H9 (cell line): Measurements from ENCODE around the gene CSTF3. TPM values are rescaled to one million over a fixed set of nuclear protein-coding genes. Genes with fewer than 3 reads are reported as not detected.

Source experiments
- DNase-seq: peaks from one replicate; pipeline ENCODE4 v3.0.0-alpha.2; 2017
- H2AFZ ChIP-seq: one replicate; pipeline ENCODE4 v1.6.1; 2013; ENCODE audit warnings: mild to moderate bottlenecking, low read length, control low read depth, moderate library complexity
- H2AK5ac ChIP-seq: 2 replicates; pipeline ENCODE4 v1.6.1; 2013; ENCODE audit warnings: low read length, control low read depth, mixed read lengths; ENCODE audit not compliant: insufficient read length
- H2BK120ac ChIP-seq: one replicate; pipeline ENCODE4 v1.6.1; 2013; ENCODE audit warnings: low read depth, mild to moderate bottlenecking, low read length, control low read depth, inconsistent platforms; ENCODE audit not compliant: poor library complexity, severe bottlenecking
- H2BK12ac ChIP-seq: 2 replicates; pipeline ENCODE4 v1.6.1; 2013; ENCODE audit warnings: low read length, control low read depth, mixed read lengths, low read depth; ENCODE audit not compliant: insufficient read length
- H2BK15ac ChIP-seq: 2 replicates; pipeline ENCODE4 v1.6.1; 2013; ENCODE audit warnings: low read depth, low read length, control low read depth
- H2BK20ac ChIP-seq: one replicate; pipeline ENCODE4 v1.6.1; 2013; ENCODE audit warnings: low read depth, mild to moderate bottlenecking, low read length, control low read depth, inconsistent platforms; ENCODE audit not compliant: poor library complexity, severe bottlenecking
- H2BK5ac ChIP-seq: 2 replicates; pipeline ENCODE4 v1.6.1; 2013; ENCODE audit warnings: low read length, control low read depth, mixed read lengths; ENCODE audit not compliant: insufficient read length
- H3K14ac ChIP-seq: 2 replicates; pipeline ENCODE4 v1.6.1; 2013; ENCODE audit warnings: low read length, control low read depth; ENCODE audit not compliant: insufficient read depth
- H3K18ac ChIP-seq: 2 replicates; pipeline ENCODE4 v1.6.1; 2013; ENCODE audit warnings: low read depth, mild to moderate bottlenecking, mixed read lengths, low read length, control low read depth; ENCODE audit not compliant: insufficient read length
- H3K23ac ChIP-seq: 2 replicates; pipeline ENCODE4 v1.6.1; 2013; ENCODE audit warnings: low read length, control low read depth, mixed read lengths, low read depth; ENCODE audit not compliant: insufficient read length
- H3K23me2 ChIP-seq: 2 replicates; pipeline ENCODE4 v1.6.1; 2013; ENCODE audit warnings: low read depth, mild to moderate bottlenecking, mixed read lengths, low read length, control low read depth; ENCODE audit not compliant: insufficient read length, poor library complexity, severe bottlenecking
- H3K27ac ChIP-seq: 2 replicates; pipeline ENCODE4 v1.5.1; 2013; ENCODE audit warnings: low read length, control low read depth, mixed read lengths, low read depth; ENCODE audit not compliant: insufficient read length
- H3K27me3 ChIP-seq: 2 replicates; pipeline ENCODE4 v1.6.1; 2013; ENCODE audit warnings: low read length, control low read depth, inconsistent platforms; ENCODE audit not compliant: insufficient read depth
- H3K4ac ChIP-seq: 2 replicates; pipeline ENCODE4 v1.6.1; 2013; ENCODE audit warnings: low read depth, mild to moderate bottlenecking, control low read depth, inconsistent platforms, low read length, moderate library complexity
- H3K4me1 ChIP-seq: 2 replicates; pipeline ENCODE4 v1.6.1; 2013; ENCODE audit warnings: low read length, control low read depth, inconsistent platforms; ENCODE audit not compliant: insufficient read depth
- H3K4me2 ChIP-seq: 2 replicates; pipeline ENCODE4 v1.6.1; 2013; ENCODE audit warnings: low read length, control low read depth, mixed read lengths; ENCODE audit not compliant: insufficient read length, insufficient read depth
- H3K56ac ChIP-seq: 2 replicates; pipeline ENCODE4 v1.6.1; 2013; ENCODE audit warnings: low read depth, mild to moderate bottlenecking, mixed read lengths, low read length, control low read depth; ENCODE audit not compliant: insufficient read length
- H3K79me1 ChIP-seq: 2 replicates; pipeline ENCODE4 v1.6.1; 2013; ENCODE audit warnings: low read depth, mild to moderate bottlenecking, moderate library complexity, low read length, control low read depth, inconsistent platforms; ENCODE audit not compliant: insufficient read depth, poor library complexity, severe bottlenecking
- H3K79me2 ChIP-seq: 2 replicates; pipeline ENCODE4 v1.6.1; 2013; ENCODE audit warnings: low read length, control low read depth, inconsistent platforms; ENCODE audit not compliant: insufficient read depth
- H3K9ac ChIP-seq: 2 replicates; pipeline ENCODE4 v1.6.1; 2013; ENCODE audit warnings: low read length, control low read depth, mixed read lengths; ENCODE audit not compliant: insufficient read length; ENCODE audit errors: extremely low read depth
- H3K9me3 ChIP-seq: one replicate; pipeline ENCODE4 v1.6.1; 2013; ENCODE audit warnings: low read depth, low read length, inconsistent platforms; ENCODE audit not compliant: control insufficient read depth
- H3T11ph ChIP-seq: one replicate; pipeline ENCODE4 v1.6.1; 2013; ENCODE audit warnings: mild to moderate bottlenecking, low read length, control low read depth, inconsistent platforms
- H4K20me1 ChIP-seq: one replicate; pipeline ENCODE4 v1.6.1; 2013; ENCODE audit not compliant: control insufficient read depth, insufficient read length, insufficient read depth
- H4K5ac ChIP-seq: 2 replicates; pipeline ENCODE4 v1.6.1; 2013; ENCODE audit warnings: low read depth, mild to moderate bottlenecking, mixed read lengths, low read length, control low read depth; ENCODE audit not compliant: insufficient read length
- H4K8ac ChIP-seq: replicated peaks from 2 replicates; pipeline ENCODE4 v1.6.1; 2013; ENCODE audit warnings: low read length, control low read depth, mixed read lengths, low read depth; ENCODE audit not compliant: insufficient read length
- H4K91ac ChIP-seq: 2 replicates; pipeline ENCODE4 v1.6.1; 2013; ENCODE audit warnings: low read depth, mild to moderate bottlenecking, moderate library complexity, mixed read lengths, low read length, control low read depth; ENCODE audit not compliant: insufficient read length
- H3K27ac Mint-ChIP-seq, 3 experiments: 2 replicates in 2 of 3; 3 replicates in 1 of 3; pipeline ENCODE4 v1.8.0; 2020 to 2021; ENCODE audit warnings: mixed read lengths in 3 of 3, mild to moderate bottlenecking in 1 of 3, moderate library complexity in 1 of 3
- H3K27me3 Mint-ChIP-seq: 2 replicates; pipeline ENCODE4 v1.8.0; 2021; ENCODE audit warnings: low read depth, mild to moderate bottlenecking, moderate library complexity, mixed read lengths
- H3K36me3 Mint-ChIP-seq, 3 experiments: 2 replicates in 2 of 3; 3 replicates in 1 of 3; pipeline ENCODE4 v1.8.0; 2020 to 2021; ENCODE audit warnings: low read depth in 3 of 3, mixed read lengths in 3 of 3; ENCODE audit not compliant: insufficient read depth in 1 of 3
- H3K4me1 Mint-ChIP-seq, 2 experiments: 2 replicates each; pipeline ENCODE4 v1.8.0; 2020; ENCODE audit warnings: mixed read lengths in 2 of 2
- H3K4me3 Mint-ChIP-seq, 2 experiments: 2 replicates in 1 of 2; 3 replicates in 1 of 2; pipeline ENCODE4 v1.8.0; 2020 to 2021; ENCODE audit warnings: mild to moderate bottlenecking in 2 of 2, mixed read lengths in 2 of 2, moderate library complexity in 1 of 2
- H3K9me3 Mint-ChIP-seq, 2 experiments: 2 replicates in 1 of 2; 3 replicates in 1 of 2; pipeline ENCODE4 v1.8.0; 2020; ENCODE audit warnings: mild to moderate bottlenecking in 2 of 2, mixed read lengths in 2 of 2, moderate library complexity in 1 of 2
- total RNA-seq: library from RNA; stranded (reverse); gene quantifications from 2 replicates; pipeline ENCODE4 v1.2.1, GENCODE V29; 2021
- TF ChIP-seq, protein P1 (sequence below): fragments of 200-600 bp; sonication (generic); conservative IDR thresholded peaks from 3 replicates; pipeline ENCODE4 v1.8.0; 2021; ENCODE audit warnings: antibody characterized with exemption, mild to moderate bottlenecking

Gene CSTF3
- total RNA-seq, 1 experiment from 2014 or later, result 41.5 TPM

DNA sequence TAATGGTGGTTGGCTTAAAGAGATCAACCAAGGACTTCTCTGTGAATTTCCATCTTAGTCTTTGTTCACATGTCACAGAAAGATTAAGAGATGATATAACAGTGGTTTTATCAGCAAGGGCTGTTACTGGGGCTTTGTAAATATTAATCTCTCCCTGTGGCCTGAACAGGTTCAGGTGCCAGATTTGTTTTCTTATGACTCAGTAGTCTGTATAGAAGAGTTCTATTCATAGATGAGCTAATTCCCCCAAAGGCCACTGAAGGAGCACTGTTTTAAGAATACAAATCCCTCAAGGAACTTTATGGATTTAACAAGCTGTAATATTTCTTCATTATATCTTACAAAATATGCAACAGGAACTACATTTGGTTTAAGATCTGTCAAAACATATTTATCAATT, 71.5 kb downstream of the CSTF3 start:
- Histone ChIP-seq H4K91ac (no peak overlapping the region), H3K14ac (no peak overlapping the region), H2BK15ac (no peak overlapping the region), H3K27ac (no peak overlapping the region), H3K56ac (no peak overlapping the region), H3K4me2 (no peak overlapping the region), H3K4ac (no peak overlapping the region), H2AFZ (no peak overlapping the region), H2AK5ac (no peak overlapping the region), H3K4me1 (no peaks in the 10 kb centered on the region), H4K5ac (no peak overlapping the region), H3K23me2 (no peaks in the 10 kb centered on the region), H3K79me2 (no peaks in the 10 kb centered on the region), H3K79me1 (no peaks in the 10 kb centered on the region), H2BK5ac (no peak overlapping the region), H3K23ac (no peak overlapping the region), H3K9me3 (no peaks in the 10 kb centered on the region), H4K20me1 (no peaks in the 10 kb centered on the region), H4K8ac (no peak overlapping the region), H2BK20ac (no peak overlapping the region), H3K27me3 (no peaks in the 10 kb centered on the region), H2BK120ac (no peak overlapping the region), H3T11ph (no peak overlapping the region), H3K18ac (no peak overlapping the region), H3K9ac (no peak overlapping the region), H2BK12ac (no peak overlapping the region)
- Mint-ChIP-seq H3K27ac (no peak overlapping the region), H3K27me3 (no peaks in the 10 kb centered on the region), H3K4me3 (no peak overlapping the region), H3K4me1 (peaks cover 0 to 10% of the 10 kb centered on the region in 2 experiments; a peak in 2 of 4 replicates), H3K36me3 (peaks cover 23 to 45% (median 43%) of the 10 kb centered on the region in 3 experiments; a peak in 6 of 7 replicates), H3K9me3 (no peaks in the 10 kb centered on the region)
- no peak for DNase-seq
- TF ChIP-seq, protein P1, sequence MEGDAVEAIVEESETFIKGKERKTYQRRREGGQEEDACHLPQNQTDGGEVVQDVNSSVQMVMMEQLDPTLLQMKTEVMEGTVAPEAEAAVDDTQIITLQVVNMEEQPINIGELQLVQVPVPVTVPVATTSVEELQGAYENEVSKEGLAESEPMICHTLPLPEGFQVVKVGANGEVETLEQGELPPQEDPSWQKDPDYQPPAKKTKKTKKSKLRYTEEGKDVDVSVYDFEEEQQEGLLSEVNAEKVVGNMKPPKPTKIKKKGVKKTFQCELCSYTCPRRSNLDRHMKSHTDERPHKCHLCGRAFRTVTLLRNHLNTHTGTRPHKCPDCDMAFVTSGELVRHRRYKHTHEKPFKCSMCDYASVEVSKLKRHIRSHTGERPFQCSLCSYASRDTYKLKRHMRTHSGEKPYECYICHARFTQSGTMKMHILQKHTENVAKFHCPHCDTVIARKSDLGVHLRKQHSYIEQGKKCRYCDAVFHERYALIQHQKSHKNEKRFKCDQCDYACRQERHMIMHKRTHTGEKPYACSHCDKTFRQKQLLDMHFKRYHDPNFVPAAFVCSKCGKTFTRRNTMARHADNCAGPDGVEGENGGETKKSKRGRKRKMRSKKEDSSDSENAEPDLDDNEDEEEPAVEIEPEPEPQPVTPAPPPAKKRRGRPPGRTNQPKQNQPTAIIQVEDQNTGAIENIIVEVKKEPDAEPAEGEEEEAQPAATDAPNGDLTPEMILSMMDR, result no peak; the same call in 2 of the 3 replicates
